NCI-H2029 treated with DMSO at 0.1 percent for 48 hours (cell line): ENCODE data around the gene AP3D1.

Experiments
- DNase-seq: peaks from one replicate; lab custom pipeline; 2025; lab: John Stamatoyannopoulos, UW

AP3D1 gene

DNA sequence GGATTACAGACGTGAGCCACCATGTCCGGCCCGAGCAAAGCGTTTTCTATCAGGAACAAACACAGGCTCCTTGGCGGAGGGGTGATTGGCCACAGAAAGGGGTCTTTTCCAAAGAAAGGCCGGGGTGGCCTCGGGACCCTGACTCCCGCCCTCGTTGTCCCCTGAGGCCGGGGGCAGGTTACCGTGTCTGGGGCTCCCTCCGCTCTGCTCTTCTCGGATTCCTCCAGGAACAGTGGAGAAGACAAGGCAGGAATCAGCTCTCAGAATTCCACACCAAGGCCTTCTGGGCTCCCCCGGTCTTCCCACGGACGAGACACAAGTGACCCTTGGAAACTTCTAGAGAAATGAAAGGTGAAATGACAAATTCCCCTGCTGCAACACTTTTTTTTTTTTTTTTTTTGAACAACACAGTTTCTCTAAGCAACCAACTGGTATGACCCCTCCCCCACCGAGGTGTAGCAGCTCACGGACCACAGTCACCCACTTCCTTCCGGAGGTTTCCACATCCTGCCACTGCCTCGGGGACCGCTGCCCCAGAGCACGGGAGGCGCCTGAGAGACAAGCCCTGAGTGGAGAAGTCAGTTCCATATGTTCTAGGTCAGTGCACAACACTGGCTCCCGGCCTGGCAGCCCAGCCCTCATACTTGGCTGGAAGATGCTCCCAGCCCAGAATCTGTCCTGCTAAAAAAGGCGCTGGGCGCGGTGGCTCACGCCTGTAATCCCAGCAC lies 66.2 kb downstream of the AP3D1 start:
- DNase-seq: no peak

DNA sequence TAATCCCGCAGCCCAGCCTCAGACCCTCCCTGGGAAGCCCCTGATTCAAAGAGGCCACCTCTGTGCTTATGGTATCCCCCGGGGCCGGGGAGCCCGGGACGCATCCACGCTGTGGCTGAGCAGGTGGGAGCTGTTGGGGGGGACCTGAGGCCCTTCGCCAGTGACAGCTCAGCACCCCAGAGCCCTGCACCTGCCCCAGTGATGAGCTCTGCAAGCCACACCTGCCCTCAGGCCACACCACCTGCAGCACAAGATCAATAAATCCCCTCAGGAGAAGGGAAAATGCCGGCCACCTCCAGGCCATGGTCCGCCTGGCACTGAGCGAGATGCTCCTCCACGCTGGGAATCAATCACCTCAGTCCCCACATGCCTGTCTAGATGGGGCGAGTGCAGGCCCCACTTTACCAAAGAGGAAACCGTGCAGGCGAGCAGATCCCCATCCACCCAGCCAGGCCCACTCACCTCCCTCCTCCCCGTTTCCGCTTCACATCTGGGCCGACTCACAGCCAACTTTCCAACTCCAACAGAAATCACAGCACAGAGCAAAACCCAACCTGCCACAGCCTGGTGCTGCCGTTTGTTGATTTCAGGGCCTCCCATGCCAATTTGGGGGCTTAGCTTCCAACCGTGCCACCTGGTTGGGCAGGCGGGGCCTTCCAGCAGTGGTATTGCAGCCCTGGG lies 68.1 kb downstream of the AP3D1 start:
- DNase-seq: no peak

DNA sequence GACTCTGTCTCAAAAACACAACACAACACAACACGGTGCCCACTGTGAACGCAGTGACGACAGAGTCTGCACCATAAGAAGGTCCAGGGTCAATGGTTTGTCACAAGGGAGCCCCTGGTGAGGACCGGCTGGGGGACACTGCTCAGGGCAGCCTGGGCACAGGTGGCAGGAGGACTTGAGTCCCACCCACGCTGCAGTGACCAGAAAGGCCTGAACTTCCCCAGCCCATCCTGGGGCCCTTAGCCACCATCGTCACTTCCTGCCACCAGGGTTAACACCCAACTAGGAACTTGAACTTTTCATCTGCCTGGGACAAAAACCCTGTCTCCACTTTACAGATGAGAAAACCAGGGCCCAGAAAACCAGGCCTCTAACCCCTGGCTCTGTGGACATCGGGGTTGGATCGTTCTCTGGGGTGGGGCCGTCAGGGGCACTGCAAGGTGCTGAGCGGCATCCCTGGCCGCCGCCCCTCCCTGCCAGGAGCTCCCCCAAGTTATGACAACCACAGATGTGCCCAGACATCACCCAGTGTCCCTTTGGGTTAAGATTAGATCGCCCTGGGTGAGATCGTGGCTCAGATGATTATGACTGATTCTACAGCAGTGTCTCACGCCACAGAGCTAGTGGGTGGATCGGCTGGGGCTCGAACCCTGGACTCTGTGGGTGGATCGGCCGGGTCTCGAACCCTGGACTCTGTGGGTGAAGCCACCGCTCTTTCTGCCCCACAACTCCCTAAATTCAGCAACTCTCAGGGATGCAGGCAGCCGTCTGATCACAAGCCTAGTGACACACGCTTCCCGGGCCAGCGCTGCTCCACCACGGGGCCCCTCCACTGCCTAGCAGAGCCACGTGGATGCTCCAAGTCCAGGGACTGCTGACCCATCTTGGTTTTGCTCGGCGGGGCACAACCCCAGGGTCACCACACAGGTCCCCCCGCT lies 69.2 kb downstream of the AP3D1 start:
- no peak for DNase-seq

DNA sequence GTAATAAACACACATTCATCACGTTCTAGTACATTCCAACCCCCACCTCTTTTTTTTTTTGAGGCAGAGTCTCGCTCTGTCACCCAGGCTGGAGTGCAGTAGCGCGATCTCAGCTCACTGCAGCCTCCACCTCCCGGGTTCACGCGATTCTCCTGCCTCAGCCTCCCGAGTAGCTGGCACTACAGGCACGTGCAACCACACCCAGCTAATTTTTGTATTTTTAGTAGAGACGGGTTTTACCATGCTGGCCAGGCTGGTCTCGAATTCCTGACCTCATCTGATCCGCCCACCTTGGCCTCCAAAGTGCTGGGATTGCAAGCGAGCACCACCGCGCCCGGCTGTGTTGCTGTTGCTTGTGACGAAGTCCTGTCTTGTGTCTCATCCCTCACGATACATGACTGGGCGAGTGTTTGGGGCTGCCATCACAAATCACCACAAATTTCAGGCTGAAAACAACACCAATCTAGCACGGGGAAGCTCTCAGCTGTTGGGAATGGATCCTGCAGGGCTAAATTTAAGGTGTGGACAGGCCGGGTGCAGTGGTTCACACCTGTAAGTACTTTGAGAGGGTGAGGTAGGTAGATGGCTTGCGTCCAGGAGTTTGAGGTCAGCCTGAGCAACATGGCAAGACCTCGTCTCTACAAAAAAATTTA lies 70.9 kb downstream of the AP3D1 start:
- no peak for DNase-seq

DNA sequence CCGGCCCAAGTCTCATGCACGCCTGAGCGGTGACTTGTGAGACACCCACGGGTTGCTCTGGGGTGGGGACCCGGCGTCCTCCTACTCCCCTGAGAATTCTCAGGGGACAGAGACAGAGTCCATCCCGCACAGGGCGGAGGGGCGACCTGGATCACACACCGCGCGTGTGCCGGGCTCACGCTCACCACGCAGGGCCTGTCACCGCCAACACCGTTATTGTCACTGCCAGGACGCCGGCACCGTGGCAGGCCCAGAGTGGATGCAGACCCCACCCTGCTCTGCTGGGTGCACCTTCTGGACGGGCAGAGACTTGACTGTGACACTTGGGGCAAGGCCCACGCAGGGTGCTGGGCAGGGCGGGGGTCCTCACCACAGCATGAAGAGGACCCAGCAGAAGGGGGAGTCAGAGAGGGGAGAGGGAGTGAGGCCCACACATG lies 71.5 kb downstream of the AP3D1 start:
- DNase-seq: no peak

DNA sequence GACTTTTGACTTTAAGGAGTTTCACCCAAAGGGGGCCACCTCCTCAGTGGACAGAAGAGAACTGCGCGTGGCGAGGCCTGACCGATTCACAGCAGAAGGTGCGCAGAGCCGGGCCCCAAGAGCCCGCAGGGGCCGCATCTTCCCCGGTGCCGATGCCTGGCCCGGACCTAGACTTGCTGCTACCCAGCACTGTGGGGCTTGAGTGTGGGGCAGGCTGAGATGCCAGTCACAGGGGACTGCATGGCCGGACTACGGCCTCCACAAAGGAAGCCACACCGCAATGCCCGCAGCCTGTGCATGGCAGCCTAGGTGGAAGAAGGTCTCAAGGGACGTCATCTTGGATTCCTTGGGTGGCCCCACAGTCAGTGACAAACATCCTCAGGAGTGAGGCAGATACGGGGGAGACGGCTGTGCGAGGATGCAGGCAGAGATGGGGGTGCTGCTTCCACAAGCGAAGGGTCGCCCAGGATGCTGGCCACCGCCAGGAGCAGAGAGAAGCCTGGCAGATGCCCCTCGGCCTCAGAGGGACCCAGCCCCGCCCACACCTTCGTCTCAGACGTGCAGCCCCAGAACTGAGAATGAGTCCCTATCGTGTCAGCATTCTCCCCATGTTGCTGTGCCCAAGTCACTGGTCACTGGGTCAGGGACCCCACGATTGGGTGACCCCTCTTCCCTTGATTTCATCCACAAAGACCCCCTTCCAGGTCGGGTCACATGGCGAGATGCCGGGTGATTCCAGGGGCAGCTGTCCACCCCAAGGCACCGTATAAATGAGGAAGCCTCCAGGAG lies 72.1 kb downstream of the AP3D1 start:
- DNase-seq: no peak

DNA sequence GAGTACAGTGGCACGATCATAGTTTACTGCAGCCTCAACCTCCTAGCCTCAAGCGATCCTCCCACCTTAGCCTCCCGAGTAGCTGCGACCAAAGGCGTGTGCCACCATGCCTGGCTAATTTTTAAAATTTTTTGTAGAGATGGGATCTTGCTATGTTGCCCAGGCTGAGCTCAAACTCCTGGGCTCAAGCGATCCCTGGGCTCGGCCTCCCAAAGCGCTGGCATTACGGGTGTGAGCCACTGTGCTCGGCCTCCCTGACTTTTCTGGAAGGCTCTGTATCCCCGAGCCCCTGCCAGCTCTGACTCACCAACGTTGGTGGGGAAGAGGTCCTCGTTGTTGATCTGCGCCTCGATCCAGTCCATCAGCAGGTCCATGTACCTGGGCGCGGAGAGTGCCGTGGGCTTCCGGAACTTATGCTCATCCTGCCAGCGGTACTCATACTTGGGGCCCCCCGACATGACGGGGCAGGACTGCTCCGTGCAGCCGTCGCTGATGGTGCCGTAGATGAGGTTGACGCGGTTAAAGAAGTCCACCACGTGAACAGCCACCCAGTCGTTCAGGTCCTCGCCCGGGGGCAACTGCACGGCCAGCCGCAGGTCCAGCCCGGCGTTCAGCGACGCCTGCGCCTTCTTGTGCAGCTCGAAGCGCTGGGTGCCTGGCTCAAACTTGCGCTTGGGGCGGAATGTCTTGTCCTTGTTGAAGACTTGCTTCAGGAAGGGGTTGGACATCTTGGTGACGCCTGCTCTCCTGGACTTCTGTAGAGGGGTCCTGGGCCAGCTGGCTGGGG lies 73.3 kb downstream of the AP3D1 start:
- no peak for DNase-seq

DNA sequence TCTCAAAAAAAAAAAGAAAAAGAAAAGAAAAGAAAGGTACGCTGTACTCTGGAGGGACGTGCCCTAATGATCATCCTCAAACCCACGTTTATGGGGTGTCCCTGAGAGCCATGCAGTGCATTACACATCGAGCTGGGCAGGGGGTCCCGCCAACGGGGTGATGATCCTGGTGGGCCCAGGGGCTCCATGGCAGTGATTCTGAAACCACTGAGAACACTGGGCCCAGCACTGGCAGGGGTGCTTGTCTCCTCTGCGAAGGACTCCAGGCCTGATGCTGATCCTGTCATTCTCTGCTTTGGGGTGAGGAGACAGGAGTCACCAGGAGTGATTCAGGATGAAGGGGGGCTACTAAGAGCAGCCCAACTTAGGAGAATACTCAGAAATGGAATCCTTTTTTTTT lies 74.0 kb downstream of the AP3D1 start:
- no peak for DNase-seq

DNA sequence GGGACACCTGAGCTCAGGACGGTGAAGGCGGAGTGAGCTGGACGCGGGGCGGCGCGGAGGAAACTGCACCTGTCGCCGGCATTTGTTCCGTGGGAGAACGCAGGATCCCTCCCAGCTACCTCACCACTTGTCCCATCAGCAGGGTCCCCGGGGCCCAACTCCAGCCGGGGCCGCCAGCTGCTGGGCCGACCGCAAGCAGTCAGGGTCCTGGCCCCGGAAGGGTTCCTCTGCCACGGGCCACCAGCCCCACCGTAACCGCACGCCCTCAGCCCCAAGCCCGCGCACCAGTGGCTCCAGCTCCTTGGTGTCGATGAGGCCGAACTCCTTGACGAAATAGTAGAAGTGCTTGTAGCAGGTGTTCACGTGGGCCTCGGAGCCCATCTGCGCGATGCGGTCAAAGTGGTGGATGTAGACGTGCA lies 74.8 kb downstream of the AP3D1 start:
- no peak for DNase-seq

DNA sequence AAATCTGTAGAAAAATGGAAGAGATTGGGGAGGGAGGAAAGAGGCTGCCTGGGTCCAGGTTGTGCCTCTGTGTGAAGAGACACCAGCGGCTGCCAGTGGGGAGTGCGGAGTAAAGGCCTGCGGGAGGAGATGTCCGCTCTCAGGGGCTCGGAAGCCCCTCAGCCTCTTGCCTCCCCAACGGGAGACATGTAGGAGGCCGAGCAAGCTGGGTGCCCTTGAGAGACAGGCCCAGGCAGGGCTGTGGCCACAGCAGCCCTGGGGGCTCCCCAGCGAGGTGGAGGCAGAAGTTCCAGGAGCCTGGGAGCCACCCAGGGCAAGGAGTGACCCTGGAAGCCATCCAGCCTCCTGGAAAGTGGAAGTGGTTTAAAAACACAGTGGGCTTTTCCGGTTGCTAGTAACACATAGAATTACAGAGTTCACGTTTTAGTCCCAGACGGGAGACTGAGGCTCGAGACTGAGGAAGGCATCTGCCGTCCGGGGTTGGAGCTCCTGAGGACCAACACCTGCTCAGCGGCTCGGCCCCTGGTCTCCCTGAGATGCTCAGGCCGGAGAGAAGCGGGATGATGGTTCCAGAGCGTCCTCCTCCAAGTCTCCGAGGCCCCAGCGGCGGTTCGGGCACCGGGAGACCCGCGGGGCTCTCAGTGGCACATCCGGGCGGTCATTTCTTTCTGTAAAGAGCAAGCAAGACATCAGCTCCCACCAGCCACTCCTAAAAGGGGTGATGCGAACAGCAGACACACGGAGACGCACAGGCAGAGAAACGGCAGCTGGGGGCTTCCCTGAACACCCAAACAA lies 78.4 kb downstream of the AP3D1 start:
- no peak for DNase-seq

DNA sequence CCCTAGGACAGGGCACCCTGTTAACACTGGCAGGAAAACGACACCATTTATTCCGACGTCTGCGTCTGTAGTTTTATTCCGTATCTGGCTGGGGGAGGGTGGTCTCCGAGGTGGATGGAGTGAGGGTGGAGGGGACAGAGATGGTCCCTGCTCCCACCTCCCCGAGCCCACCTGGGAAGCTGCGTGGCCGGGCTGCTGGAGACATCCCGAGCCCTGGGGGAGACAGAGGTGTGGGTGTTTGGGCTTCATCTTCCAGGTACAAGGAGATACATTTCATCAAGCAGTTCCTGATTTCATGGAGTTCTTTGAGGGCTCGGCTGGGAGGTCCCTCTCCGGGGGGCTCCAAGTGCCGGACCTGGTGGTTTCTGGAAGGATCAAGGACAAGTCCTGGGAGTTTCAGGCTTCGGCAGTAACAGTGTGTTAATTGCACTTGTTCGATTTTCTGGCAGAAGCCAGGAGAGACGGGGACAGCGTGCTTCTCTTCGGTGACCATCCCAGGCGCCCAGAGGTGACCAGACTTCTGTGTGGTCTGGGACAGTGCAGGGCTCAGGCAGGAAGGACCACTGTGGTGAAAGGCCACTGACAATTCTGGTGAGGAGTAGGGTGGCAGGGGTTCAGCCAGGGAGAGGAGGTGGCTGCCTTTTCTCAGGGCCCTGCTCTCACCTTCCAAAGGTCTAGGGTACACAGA lies 80.2 kb downstream of the AP3D1 start:
- DNase-seq: no peak

DNA sequence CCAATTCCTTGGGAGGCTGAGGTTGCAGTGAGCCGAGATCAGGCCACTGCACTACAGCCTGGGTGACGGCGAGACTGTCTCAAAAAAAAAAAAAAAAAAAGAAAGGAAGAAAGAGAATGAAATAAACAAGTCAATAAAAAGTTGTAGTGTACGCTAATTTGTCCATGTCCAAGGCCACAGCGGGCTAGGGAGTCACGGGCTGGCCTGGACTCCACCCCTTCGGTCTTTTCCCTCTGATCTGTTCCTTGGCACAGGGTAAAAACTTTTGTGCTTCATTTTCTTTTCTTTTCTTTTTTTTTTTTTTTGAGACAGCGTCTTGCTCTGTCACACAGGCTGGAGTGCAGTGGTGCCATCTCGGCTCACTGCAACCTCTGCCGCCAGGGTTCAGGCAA lies 80.9 kb downstream of the AP3D1 start:
- DNase-seq: no peak

DNA sequence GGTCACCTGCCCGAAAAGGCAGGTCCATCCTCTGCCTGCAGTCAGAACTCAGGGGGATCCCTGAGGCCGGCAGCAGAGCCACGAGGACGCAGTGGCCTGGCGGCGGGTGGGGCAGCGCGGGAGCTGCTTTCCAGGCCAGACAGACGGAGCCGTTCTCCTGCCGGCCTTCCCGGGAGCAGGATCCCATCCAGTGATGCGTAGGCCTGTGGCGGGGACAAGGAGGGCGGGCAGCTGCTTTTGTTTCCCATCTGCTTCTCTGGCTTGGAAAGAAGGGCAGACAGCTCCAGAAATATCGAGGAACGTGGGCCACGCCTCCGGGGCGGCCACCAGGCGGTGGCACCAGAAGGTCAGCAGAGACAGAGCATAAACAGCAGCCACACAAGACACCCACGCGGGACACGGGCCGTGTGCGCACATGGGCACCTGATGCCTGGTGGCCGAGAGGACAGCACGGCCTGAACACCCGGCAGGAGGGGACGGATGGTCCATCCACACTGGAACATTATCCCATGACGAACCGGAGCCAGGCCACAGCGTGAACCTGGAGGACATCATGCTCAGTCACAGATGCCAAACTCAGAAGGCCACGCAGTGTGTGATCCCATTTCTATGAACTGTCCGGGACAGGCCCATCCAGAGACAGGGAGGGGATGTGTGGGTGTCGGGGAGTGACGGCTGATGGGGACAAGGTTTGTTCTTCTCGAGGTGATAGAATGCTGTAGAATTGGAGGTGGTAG lies 86.4 kb downstream of the AP3D1 start:
- no peak for DNase-seq

DNA sequence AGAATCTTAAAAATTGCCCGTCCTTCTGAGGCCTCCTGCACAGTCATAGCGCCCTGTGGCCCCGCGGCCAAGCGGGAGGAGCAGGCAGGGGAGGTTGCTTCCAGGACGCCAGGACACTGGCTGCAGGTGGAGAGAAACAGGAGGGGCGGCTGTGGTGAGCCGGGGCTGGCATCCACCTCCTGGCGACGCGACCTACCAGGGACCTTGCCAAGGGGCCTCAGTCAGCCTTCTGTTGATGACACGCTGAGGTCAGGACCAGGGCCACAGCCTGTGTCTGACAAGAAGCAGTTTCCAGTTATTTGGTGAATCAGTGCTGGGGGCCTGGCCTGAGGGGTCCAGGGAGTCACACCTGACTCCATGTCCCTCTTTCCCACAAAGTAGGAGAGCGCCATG lies 87.0 kb downstream of the AP3D1 start:
- no peak for DNase-seq

DNA sequence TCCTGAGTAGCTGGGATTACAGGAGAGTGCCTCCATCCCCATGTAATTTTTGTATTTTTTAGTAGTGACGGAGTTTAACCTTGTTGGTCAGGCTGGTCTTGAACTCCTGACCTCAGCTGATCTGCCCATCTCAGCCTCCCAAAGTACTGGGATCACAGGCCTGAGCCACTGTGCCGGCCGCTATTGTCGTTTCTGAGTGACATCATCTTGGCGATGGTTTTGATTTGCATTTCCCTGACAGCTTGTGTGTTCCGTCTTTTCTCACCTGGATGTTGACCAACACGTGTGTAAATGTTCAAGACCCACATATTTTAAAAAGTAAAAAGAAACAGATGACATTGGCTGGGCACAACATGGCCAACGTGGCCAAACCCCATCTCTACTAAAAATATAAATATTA lies 87.5 kb downstream of the AP3D1 start:
- no peak for DNase-seq

DNA sequence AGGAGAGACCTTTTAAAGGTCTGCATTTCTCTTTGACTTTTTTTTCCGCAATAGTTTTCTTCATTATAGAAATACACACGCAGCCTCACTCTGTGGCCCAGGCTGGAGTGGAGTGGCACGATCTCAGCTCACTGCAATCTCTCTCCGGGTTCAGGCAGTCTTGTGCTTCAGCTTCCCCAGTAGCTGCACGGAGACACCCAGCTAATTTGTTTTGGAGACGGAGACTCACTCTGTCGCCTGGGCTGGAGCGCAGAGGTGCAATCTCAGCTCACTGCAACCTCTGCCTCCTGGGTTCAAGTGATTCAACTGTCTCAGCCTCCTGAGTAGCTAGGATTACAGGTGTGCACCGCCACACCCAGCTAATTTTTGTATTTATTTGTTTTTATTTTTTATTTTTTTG lies 88.6 kb downstream of the AP3D1 start:
- DNase-seq: no peak

DNA sequence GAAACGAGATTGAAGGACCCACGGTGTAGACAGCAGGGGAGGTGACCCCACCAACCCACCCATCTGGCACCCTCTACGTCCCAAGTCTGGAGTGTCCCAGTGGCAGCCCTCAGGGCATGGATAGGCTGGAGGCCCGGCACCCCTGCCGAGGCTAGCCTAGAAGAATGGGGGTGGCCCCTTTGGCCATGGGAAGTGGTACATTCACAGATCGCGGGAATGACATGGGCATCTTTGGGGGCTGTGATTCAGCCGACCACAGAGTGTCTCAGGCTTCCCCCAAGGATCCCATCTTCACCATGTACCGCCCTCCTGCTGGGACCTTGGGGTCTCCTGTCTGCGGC lies 89.0 kb downstream of the AP3D1 start:
- DNase-seq: no peak
